HEK293 (cell line): ENCODE measurements around the gene TICRR.

Source experiments
- CTCF ChIA-PET: fragments of 350-600 bp; formaldehyde crosslinking; extraction: SDS; loops from one replicate; lab custom pipeline; 2021; ENCODE audit warnings: antibody characterized with exemption; lab: Yijun Ruan, JAX
- POLR2A ChIA-PET: fragments of 300-600 bp; formaldehyde crosslinking; extraction: SDS; loops from one replicate; lab custom pipeline; 2020; ENCODE audit warnings: antibody characterized with exemption, inconsistent platforms; lab: Yijun Ruan, JAX
- H3K27ac ChIP-seq: fragments of 200-500 bp; sonication (Bioruptor generic); 2 replicates; pipeline ENCODE4 v1.5.1; 2014; ENCODE audit warnings: low read depth, low read length, control low read depth, inconsistent platforms; ENCODE audit errors: extremely low read depth
- H3K36me3 ChIP-seq, 2 experiments: fragments of 200-500 bp in 1 of 2; sonication (Bioruptor generic) in 1 of 2; 1 replicate in 1 of 2; 2 replicates in 1 of 2; pipeline ENCODE4 v1.5.1; 2014 to 2017; ENCODE audit warnings: inconsistent platforms in 2 of 2, low read length in 2 of 2; ENCODE audit not compliant: control insufficient read depth in 2 of 2, insufficient read depth in 1 of 2
- H3K4me1 ChIP-seq: fragments of 200-500 bp; sonication (Bioruptor generic); 2 replicates; pipeline ENCODE4 v1.5.1; 2014; ENCODE audit warnings: mild to moderate bottlenecking, low read length, inconsistent platforms; ENCODE audit not compliant: control insufficient read depth, insufficient read depth
- H3K4me3 ChIP-seq: 2 replicates; pipeline ENCODE4 v1.5.1; 2011; ENCODE audit warnings: low read depth, mild to moderate bottlenecking, control low read depth, low read length, moderate library complexity
- H3K9me3 ChIP-seq: fragments of 200-500 bp; sonication (Bioruptor generic); 2 replicates; pipeline ENCODE4 v1.5.1; 2014; ENCODE audit warnings: low read depth, low read length, inconsistent platforms; ENCODE audit not compliant: control insufficient read depth, insufficient read depth
- AEBP2 ChIP-seq: fragments of 450-650 bp; formaldehyde crosslinking; IDR thresholded peaks from 2 replicates; pipeline ENCODE4 v1.5.1; 2016; ENCODE audit warnings: missing biosample characterization, missing genetic modification characterization, borderline replicate concordance
- GLI2 ChIP-seq: fragments of 450-650 bp; formaldehyde crosslinking; IDR thresholded peaks from 2 replicates; pipeline ENCODE4; 2017; ENCODE audit warnings: missing biosample characterization, missing genetic modification characterization, low read depth, borderline replicate concordance
- KLF1 ChIP-seq: fragments of 450-650 bp; formaldehyde crosslinking; IDR thresholded peaks from 2 replicates; pipeline ENCODE4 v1.5.1; 2016; ENCODE audit warnings: missing biosample characterization, missing genetic modification characterization
- PRDM2 ChIP-seq: fragments of 450-650 bp; formaldehyde crosslinking; IDR thresholded peaks from 2 replicates; pipeline ENCODE4 v1.5.1; 2016; ENCODE audit warnings: missing biosample characterization, missing genetic modification characterization, borderline replicate concordance
- SP2 ChIP-seq: fragments of 450-650 bp; formaldehyde crosslinking; IDR thresholded peaks from 2 replicates; pipeline ENCODE4 v1.5.1; 2016; ENCODE audit warnings: missing biosample characterization, missing genetic modification characterization
- YY1 ChIP-seq: fragments of 450-650 bp; formaldehyde crosslinking; IDR thresholded peaks from 2 replicates; pipeline ENCODE4 v1.5.1; 2018; ENCODE audit warnings: missing biosample characterization, missing genetic modification characterization
- ZBTB20 ChIP-seq: fragments of 450-650 bp; formaldehyde crosslinking; IDR thresholded peaks from 2 replicates; pipeline ENCODE4 v1.5.1; 2016; ENCODE audit warnings: missing biosample characterization, missing genetic modification characterization
- ZBTB48 ChIP-seq: fragments of 450-650 bp; formaldehyde crosslinking; IDR thresholded peaks from 2 replicates; pipeline ENCODE4 v1.5.1; 2016; ENCODE audit warnings: missing biosample characterization, missing genetic modification characterization
- ZNF114 ChIP-seq: fragments of 450-650 bp; formaldehyde crosslinking; IDR thresholded peaks from 2 replicates; pipeline ENCODE4 v1.5.0; 2017; ENCODE audit warnings: missing biosample characterization, missing genetic modification characterization
- ZNF121 ChIP-seq: fragments of 450-650 bp; formaldehyde crosslinking; IDR thresholded peaks from 2 replicates; pipeline ENCODE4 v1.5.1; 2016; ENCODE audit warnings: missing biosample characterization, missing genetic modification characterization
- ZNF202 ChIP-seq: fragments of 450-650 bp; formaldehyde crosslinking; IDR thresholded peaks from 2 replicates; pipeline ENCODE4 v1.5.1; 2016; ENCODE audit warnings: missing biosample characterization, missing genetic modification characterization, borderline replicate concordance
- ZNF354C ChIP-seq: fragments of 450-650 bp; formaldehyde crosslinking; IDR thresholded peaks from 2 replicates; pipeline ENCODE4 v1.5.1; 2016; ENCODE audit warnings: missing biosample characterization, missing genetic modification characterization, low read depth, borderline replicate concordance
- ZNF362 ChIP-seq: fragments of 450-650 bp; formaldehyde crosslinking; IDR thresholded peaks from 2 replicates; pipeline ENCODE4 v1.5.1; 2016; ENCODE audit warnings: missing biosample characterization, missing genetic modification characterization
- ZNF37A ChIP-seq: fragments of 450-650 bp; IDR thresholded peaks from 2 replicates; pipeline ENCODE4 v1.5.1; 2018; ENCODE audit warnings: missing biosample characterization, missing genetic modification characterization
- ZNF391 ChIP-seq: fragments of 450-650 bp; formaldehyde crosslinking; IDR thresholded peaks from 2 replicates; pipeline ENCODE4 v1.5.1; 2016; ENCODE audit warnings: low read depth, missing biosample characterization, missing genetic modification characterization, borderline replicate concordance
- ZNF610 ChIP-seq: fragments of 450-650 bp; formaldehyde crosslinking; IDR thresholded peaks from 2 replicates; pipeline ENCODE4 v1.5.1; 2016; ENCODE audit warnings: missing biosample characterization, missing genetic modification characterization, borderline replicate concordance
- ZNF837 ChIP-seq: fragments of 450-650 bp; formaldehyde crosslinking; IDR thresholded peaks from 2 replicates; pipeline ENCODE4 v1.5.1; 2016; ENCODE audit warnings: missing biosample characterization, missing genetic modification characterization
- ZSCAN16 ChIP-seq: fragments of 450-650 bp; formaldehyde crosslinking; IDR thresholded peaks from 2 replicates; pipeline ENCODE4 v1.5.1; 2016; ENCODE audit warnings: missing biosample characterization, missing genetic modification characterization
- ZSCAN18 ChIP-seq: fragments of 450-650 bp; formaldehyde crosslinking; IDR thresholded peaks from 2 replicates; pipeline ENCODE4 v1.5.1; 2016; ENCODE audit warnings: missing biosample characterization, missing genetic modification characterization
- ZSCAN30 ChIP-seq: fragments of 450-650 bp; IDR thresholded peaks from 2 replicates; pipeline ENCODE4 v1.5.1; 2018; ENCODE audit warnings: missing biosample characterization, mild to moderate bottlenecking, missing genetic modification characterization, moderate library complexity

Gene TICRR

GRCh38 chr15:89628301-89628700 lies 53.0 kb downstream of the TICRR start (continued):
- TF ChIP-seq PRDM2 (tag by site-specific recombination), result no peak

GRCh38 chr15:89628806-89629715 lies 53.8 kb downstream of the TICRR start:
- CTCF ChIA-PET, result interaction anchor here (1.3 to 1.4 kb wide), 2 partner anchors 18 to 19 kb away, joined by 3 read pairs; no protein-coding TSS in a partner anchor
- Histone ChIP-seq H3K36me3 (peaks cover 76 to 95% of the 10 kb centered on the region in 2 experiments), H3K4me3 (no peak overlapping the region), H3K9me3 (no peaks in the 10 kb centered on the region; the same call in 1 of the 2 replicates), H3K27ac (peak overlapping the region; percentile 24; the same call in 1 of the 2 replicates), H3K4me1 (no peaks in the 10 kb centered on the region)
- POLR2A ChIA-PET, result interaction anchor here (0.5 kb wide), 1 partner anchor 1317 kb away, joined by 7 read pairs; no protein-coding TSS in a partner anchor
- TF ChIP-seq YY1 (tag by site-specific recombination), result no peak
- TF ChIP-seq ZNF37A (tag by site-specific recombination), result no peak
- TF ChIP-seq ZNF114 (tag by site-specific recombination), result no peak
- no peak for TF ChIP-seq ZNF121 (tag by site-specific recombination)
- TF ChIP-seq SP2, result no peak
- no peak for TF ChIP-seq ZNF202 (tag by site-specific recombination)
- no peak for TF ChIP-seq GLI2
- no peak for TF ChIP-seq ZNF610 (tag by site-specific recombination)
- no peak for TF ChIP-seq AEBP2 (tag by site-specific recombination)
- TF ChIP-seq ZNF354C (tag by site-specific recombination), result no peak

- POLR2A ChIA-PET, result no interaction called here
- TF ChIP-seq ZSCAN30 (tag by site-specific recombination), result no peak
- no peak for TF ChIP-seq ZBTB20 (tag by site-specific recombination)
- no peak for TF ChIP-seq ZBTB48 (tag by site-specific recombination)
- TF ChIP-seq ZNF362 (tag by site-specific recombination), result no peak
- no peak for TF ChIP-seq YY1 (tag by site-specific recombination)
- TF ChIP-seq ZNF391 (tag by site-specific recombination), result no peak
- TF ChIP-seq ZSCAN18, result no peak
- TF ChIP-seq ZSCAN16 (tag by site-specific recombination), result no peak
- no peak for TF ChIP-seq KLF1 (tag by site-specific recombination)
- TF ChIP-seq ZNF837 (tag by site-specific recombination), result no peak
- TF ChIP-seq, all 188 proteins: peak for 0
- CTCF ChIA-PET, result interaction anchor here (1.4 kb wide), 1 partner anchor 18 kb away, joined by 3 read pairs; no protein-coding TSS in a partner anchor
- no peaks in the 10 kb centered on the region; the same call in 1 of the 2 replicates for H3K9me3 ChIP-seq
- peaks cover 68 to 87% of the 10 kb centered on the region in 2 experiments for H3K36me3 ChIP-seq
- no peak overlapping the region for H3K4me3 ChIP-seq
- no peaks in the 10 kb centered on the region for H3K4me1 ChIP-seq
- 0 out of 2 replicates have a peak overlapping the region, but pooled peaks have one; percentile 24 for H3K27ac ChIP-seq
Measured at GRCh38 chr15:89629829-89630228, 54.6 kb downstream of the TICRR start.
